Heart left ventricle (tissue), 16 donors: ENCODE measurements around the gene MPC2. TPM values are rescaled to one million over a fixed set of nuclear protein-coding genes. Genes with fewer than 3 reads are reported as not detected.

Experiments used
- ATAC-seq, 4 donors: fragments of 200-7000 bp; cut with Tn5 transposase; one replicate each; pipeline ENCODE4 v1.9.1; 2020 to 2022; ENCODE audit warnings: moderate library complexity in 4 of 4, mild to moderate bottlenecking in 3 of 4, moderate number of reproducible peaks in 1 of 4
- DNase-seq, 5 donors: peaks; one replicate each; pipeline ENCODE4 v3.0.0-alpha.2; 2020
- H3K27ac ChIP-seq, 12 donors: fragments of 200-600 bp; sonication (generic) in 4 of 12; one replicate each; pipeline versions ENCODE4 v1.5.0 to v1.8.0; 2016 to 2022; ENCODE audit warnings: mild to moderate bottlenecking in 2 of 12
- H3K27me3 ChIP-seq, 9 donors: fragments of 200-600 bp; sonication (generic) in 2 of 9; one replicate each; pipeline versions ENCODE4 v1.5.1 to v1.8.0; 2016 to 2022; ENCODE audit warnings: mild to moderate bottlenecking in 3 of 9
- H3K36me3 ChIP-seq, 9 donors: fragments of 200-600 bp; sonication (generic) in 2 of 9; one replicate each; pipeline versions ENCODE4 v1.5.0 to v1.8.0; 2018 to 2022; ENCODE audit warnings: mild to moderate bottlenecking in 2 of 9
- H3K4me1 ChIP-seq, 12 donors: fragments of 200-600 bp; sonication (generic) in 4 of 12; one replicate each; pipeline versions ENCODE4 v1.5.0 to v1.8.0; 2016 to 2022; ENCODE audit warnings: mild to moderate bottlenecking in 3 of 12
- H3K4me3 ChIP-seq, 12 donors: fragments of 200-600 bp; sonication (generic) in 4 of 12; one replicate each; pipeline versions ENCODE4 v1.5.0 to v1.8.0; 2017 to 2022; ENCODE audit warnings: mild to moderate bottlenecking in 9 of 12, moderate library complexity in 4 of 12
- H3K9me3 ChIP-seq, 12 donors: fragments of 200-600 bp; sonication (generic) in 4 of 12; one replicate each; pipeline versions ENCODE4 v1.5.0 to v1.8.0; 2016 to 2022; ENCODE audit warnings: mild to moderate bottlenecking in 1 of 12
- POLR2A ChIP-seq, 2 donors: fragments of 450-650 bp; IDR thresholded peaks; one replicate each; pipeline ENCODE4 v1.6.1; 2017; ENCODE audit warnings: antibody characterized with exemption in 2 of 2, mild to moderate bottlenecking in 2 of 2, moderate library complexity in 2 of 2
- WGBS, 4 donors: extraction: QIAGEN DNeasy Blood & Tissue Kit in 2 of 4; methylation state at CpG; one replicate each; pipeline versions ENCODE4 v1.1.5 to v1.1.7; 2013 to 2018; 5-methylcytosine and 5-hydroxymethylcytosine counted together
- intact Hi-C, 10 donors: fragments of 100-400 bp; cut with DNase I; formaldehyde crosslinking; loops; one replicate each; pipeline versions ENCODE4 v1.11.1 to v1.14.2; 2022
- polyA plus RNA-seq, 2 donors: library from polyadenylated mRNA; stranded (reverse); fragments of 200-250 nt; gene quantifications; one replicate each; pipeline ENCODE4 v1.2.3, GENCODE V29; 2013
- total RNA-seq, 9 donors: library from RNA; depleted of rRNA in 2 of 9; stranded (reverse); fragments of >200 nt in 2 of 9; fragmentation: NEBNext Ultra II Directional in 3 of 9; extraction: Animal tissue kit (Norgen Biotek cat#: 25700) in 3 of 9; gene quantifications; one replicate each; pipeline versions ENCODE4 v1.1.0 to v1.2.4, GENCODE V29; 2016 to 2023
- TF ChIP-seq, protein P1 (sequence below), 12 donors: fragments of 200-600 bp; sonication (generic) in 4 of 12; IDR thresholded peaks; one replicate each; pipeline versions ENCODE4 v1.5.0 to v1.8.0; 2018 to 2022; ENCODE audit warnings: antibody characterized with exemption in 12 of 12, mild to moderate bottlenecking in 5 of 12
- donor health status: ischemic (EF 13 %, LVEDD 7.1; RV severe dilation, severe dysfunction).
- donor health status: healthy with polysubstance abuse.
- donor health status: DM: no; HTN: yes; CAD: no.
- donor health status: DM: no; HTN: no; CAD: no.
- donor health status: ischemic (EF 25% LVEDD 6.9; RV normal size, moderate dysfunction).
- donor health status: ischemic (EF 25% LVEDD 5.7; RV mildly dilated, moderate dysfunction).
- donor health status: healthy.
- donor health status: DM: yes; HTN: yes; CAD: no.
- donor health status: ischemic (EF 35%, LVEDD 5.7; RV mildly dilated, moderate dysfunction).
- donor health status: nonischemic (EF 11% LVEDD 7.7; RV severe dilation, severe dysfunction).
- donor health status: DM: yes; HTN: yes; CAD: no.
- donor health status: PGD.
- donor health status: ischemic (EF 29% LVEDD 5.4; RV normal size, mild dysfunction).
- donor health status: nonischemic (EF 23%, LVEDD 6.1; RV moderate dilation, normal function).

The MPC2 gene
- total and polyA plus RNA-seq, 11 donors, result 69.5 to 260 (median 214) TPM

DNA sequence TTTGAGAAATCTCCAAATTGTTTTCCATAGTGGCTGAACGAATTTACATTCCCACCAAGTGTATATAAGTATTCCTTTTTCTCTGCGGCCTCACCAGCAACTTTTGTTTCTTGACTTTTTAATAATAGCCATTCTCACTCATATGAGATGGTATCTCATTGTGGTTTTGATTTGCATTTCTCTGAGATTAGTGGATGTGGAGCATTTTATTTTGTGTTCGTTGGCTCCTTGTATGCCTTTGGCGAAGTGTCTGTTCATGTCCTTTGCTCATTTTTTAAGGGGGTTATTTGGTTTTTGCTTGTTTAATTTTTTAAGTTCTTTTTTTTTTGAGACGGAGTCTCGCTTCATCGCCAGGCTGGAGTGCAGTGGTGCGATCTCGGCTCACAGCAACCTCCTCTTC is 45.1 kb upstream of the MPC2 start:
- Histone ChIP-seq H3K27me3 (no peaks in the 10 kb centered on the region), H3K4me3 (no peak overlapping the region), H3K36me3 (peaks cover 0 to 39% (median 8%) of the 10 kb centered on the region in 9 donors), H3K9me3 (no peaks in the 10 kb centered on the region), H3K27ac (no peak overlapping the region), H3K4me1 (peaks cover 0 to 6% (median 0%) of the 10 kb centered on the region in 12 donors)
- DNase-seq (no peak), ATAC-seq (no peak)
- TF ChIP-seq, protein P1, sequence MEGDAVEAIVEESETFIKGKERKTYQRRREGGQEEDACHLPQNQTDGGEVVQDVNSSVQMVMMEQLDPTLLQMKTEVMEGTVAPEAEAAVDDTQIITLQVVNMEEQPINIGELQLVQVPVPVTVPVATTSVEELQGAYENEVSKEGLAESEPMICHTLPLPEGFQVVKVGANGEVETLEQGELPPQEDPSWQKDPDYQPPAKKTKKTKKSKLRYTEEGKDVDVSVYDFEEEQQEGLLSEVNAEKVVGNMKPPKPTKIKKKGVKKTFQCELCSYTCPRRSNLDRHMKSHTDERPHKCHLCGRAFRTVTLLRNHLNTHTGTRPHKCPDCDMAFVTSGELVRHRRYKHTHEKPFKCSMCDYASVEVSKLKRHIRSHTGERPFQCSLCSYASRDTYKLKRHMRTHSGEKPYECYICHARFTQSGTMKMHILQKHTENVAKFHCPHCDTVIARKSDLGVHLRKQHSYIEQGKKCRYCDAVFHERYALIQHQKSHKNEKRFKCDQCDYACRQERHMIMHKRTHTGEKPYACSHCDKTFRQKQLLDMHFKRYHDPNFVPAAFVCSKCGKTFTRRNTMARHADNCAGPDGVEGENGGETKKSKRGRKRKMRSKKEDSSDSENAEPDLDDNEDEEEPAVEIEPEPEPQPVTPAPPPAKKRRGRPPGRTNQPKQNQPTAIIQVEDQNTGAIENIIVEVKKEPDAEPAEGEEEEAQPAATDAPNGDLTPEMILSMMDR (IDR thresholded peaks at IDR 0.05), result no peak
- no peak for TF ChIP-seq POLR2A (IDR thresholded peaks at IDR 0.05)
- WGBS, 4 donors, result 96 to 98% (median 97%) methylated on average over 9 of the region's 9 CpGs
- intact Hi-C loops, result no loop called here

DNA sequence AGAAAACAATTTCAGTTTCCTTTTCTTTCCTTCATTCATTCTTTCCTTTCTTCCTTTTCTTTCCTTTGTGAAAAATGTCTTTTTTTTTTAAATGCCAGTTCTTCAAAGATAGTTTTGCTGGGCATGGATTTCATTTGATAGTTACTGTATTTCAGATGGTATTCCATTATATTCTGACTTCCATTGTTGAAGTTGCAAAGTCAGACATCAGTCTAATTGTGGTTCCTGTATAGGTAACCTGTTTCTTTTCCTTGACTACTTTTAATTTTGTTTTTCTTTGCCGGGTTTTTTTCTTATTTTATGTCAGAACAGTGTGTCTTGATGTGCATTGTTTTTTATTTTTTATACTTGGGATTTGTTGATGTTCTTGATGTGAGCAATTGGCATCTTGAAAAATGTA is 40.4 kb upstream of the MPC2 start:
- no peak for ATAC-seq
- peaks cover 0 to 10% (median 0%) of the 10 kb centered on the region in 12 donors for H3K4me1 ChIP-seq
- H3K27ac ChIP-seq, result no peak overlapping the region
- H3K9me3 ChIP-seq, result no peaks in the 10 kb centered on the region
- no peaks in the 10 kb centered on the region for H3K27me3 ChIP-seq
- peaks cover 0 to 60% (median 25%) of the 10 kb centered on the region in 9 donors for H3K36me3 ChIP-seq
- no peak for TF ChIP-seq POLR2A (IDR thresholded peaks at IDR 0.05)
- TF ChIP-seq, protein P1 (IDR thresholded peaks at IDR 0.05), result no peak
- DNase-seq, result no peak
- intact Hi-C loops, result no loop called here
- no peak overlapping the region for H3K4me3 ChIP-seq
- WGBS, 4 donors, result 93 to 96% (median 95%) methylated on average over 1 of the region's 1 CpG

DNA sequence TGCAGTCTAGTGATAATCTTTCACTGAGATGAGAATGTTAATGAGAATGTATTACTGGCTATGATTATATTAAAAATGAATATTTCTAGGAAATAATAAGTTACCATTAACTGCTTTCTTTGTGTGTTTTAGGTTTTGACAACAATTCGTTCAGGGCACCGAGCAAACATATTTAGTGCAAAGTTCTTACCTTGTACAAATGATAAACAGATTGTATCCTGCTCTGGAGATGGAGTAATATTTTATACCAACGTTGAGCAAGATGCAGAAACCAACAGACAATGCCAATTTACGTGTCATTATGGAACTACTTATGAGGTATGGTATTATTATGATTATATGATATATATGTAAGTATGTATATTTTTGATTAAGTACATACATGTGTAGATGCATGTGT is 37.8 kb upstream of the MPC2 start:
- TF ChIP-seq POLR2A (IDR thresholded peaks at IDR 0.05), result no peak
- TF ChIP-seq, protein P1 (IDR thresholded peaks at IDR 0.05), result no peak
- H3K36me3 ChIP-seq, result peaks cover 0 to 62% (median 32%) of the 10 kb centered on the region in 9 donors
- 87 to 91% (median 90%) methylated on average over 4 of the region's 4 CpGs for WGBS, 4 donors
- H3K9me3 ChIP-seq, result no peaks in the 10 kb centered on the region
- intact Hi-C loops, result no loop called here
- ATAC-seq, result no peak
- no peak overlapping the region for H3K4me3 ChIP-seq
- no peaks in the 10 kb centered on the region for H3K27me3 ChIP-seq
- H3K27ac ChIP-seq, result no peak overlapping the region
- no peak for DNase-seq
- peaks cover 0 to 10% (median 0%) of the 10 kb centered on the region in 12 donors for H3K4me1 ChIP-seq

DNA sequence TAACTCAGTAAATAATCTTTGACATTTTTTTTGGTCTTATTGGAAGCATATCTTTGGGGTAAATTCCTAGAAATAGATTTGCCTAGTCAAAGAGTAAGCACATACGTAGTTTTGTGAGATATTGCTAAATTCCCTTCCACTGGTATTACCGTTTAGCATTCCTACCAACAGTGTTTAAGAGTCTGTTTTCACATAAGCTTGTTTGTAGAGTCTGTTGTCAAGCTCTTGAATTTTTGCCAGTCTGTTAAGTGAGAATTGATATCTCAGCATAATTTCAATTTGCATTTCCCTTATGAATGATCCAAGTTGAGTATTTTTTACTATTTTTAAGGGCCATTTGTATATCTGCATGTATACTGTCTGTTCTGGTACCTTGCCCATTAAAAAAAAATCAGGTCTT is 37.0 kb upstream of the MPC2 start:
- H3K4me3 ChIP-seq, result no peak overlapping the region
- H3K27me3 ChIP-seq, result no peaks in the 10 kb centered on the region
- peaks cover 0 to 67% (median 30%) of the 10 kb centered on the region in 9 donors for H3K36me3 ChIP-seq
- intact Hi-C loops, result no loop called here
- TF ChIP-seq, protein P1 (IDR thresholded peaks at IDR 0.05), result no peak
- TF ChIP-seq POLR2A (IDR thresholded peaks at IDR 0.05), result no peak
- WGBS, 4 donors, result 46 to 57% (median 50%) methylated on average over 2 of the region's 2 CpGs
- DNase-seq, result no peak
- no peaks in the 10 kb centered on the region for H3K9me3 ChIP-seq
- no peak overlapping the region for H3K27ac ChIP-seq
- ATAC-seq, result no peak
- peaks cover 0 to 14% (median 0%) of the 10 kb centered on the region in 12 donors for H3K4me1 ChIP-seq
